ENCODE measurements around the gene CLCNKB.
"Not testable (repeated sequence)": the region's sequence is repeated elsewhere in the genome, so short reads cannot be mapped to it uniquely, and the experiment has no call there.

Gene CLCNKB

GRCh38 chr1:16018308-16018707 lies 25.3 kb upstream of the CLCNKB start:
- Histone ChIP-seq H3K79me2 (ENCODE audit: low read length) (no peaks in the 10 kb centered on the region), H4K20me1 (ENCODE audit: insufficient read depth, low read length) (no peaks in the 10 kb centered on the region), H3K9ac (ENCODE audit: low read length) (no peak overlapping the region), H2AFZ (ENCODE audit: low read depth, low read length) (no peak overlapping the region), H3K9me3 (ENCODE audit: insufficient read depth, low read length) (no peaks in the 10 kb centered on the region), H3K4me1 (ENCODE audit: low read length) (peaks cover 12% of the 10 kb centered on the region), H3K27ac (ENCODE audit: low read length) (no peak overlapping the region), H3K4me3 (ENCODE audit: low read length) (no peak overlapping the region), H3K36me3 (replicated peaks; ENCODE audit: low read depth, low read length) (no peaks in the 10 kb centered on the region), H3K27me3 (ENCODE audit: low read depth, low read length) (no peaks in the 10 kb centered on the region; the same call in 1 of the 2 replicates), H3K4me2 (ENCODE audit: low read length) (no peak overlapping the region)
- TF ChIP-seq CTCF (IDR thresholded peaks at IDR 0.05; ENCODE audit: low read depth, low read length): no peak
- no peak for TF ChIP-seq EZH2phosphoT487 (IDR thresholded peaks at IDR 0.05; ENCODE audit: low read depth)

- Histone ChIP-seq H3K4me2 (ENCODE audit: low read length) (no peak overlapping the region), H3K27ac (ENCODE audit: low read length) (no peak overlapping the region), H3K9me3 (ENCODE audit: insufficient read depth, low read length) (no peaks in the 10 kb centered on the region), H3K36me3 (replicated peaks; ENCODE audit: low read depth, low read length) (no peaks in the 10 kb centered on the region), H2AFZ (ENCODE audit: low read depth, low read length) (no peak overlapping the region), H3K27me3 (ENCODE audit: low read depth, low read length) (no peaks in the 10 kb centered on the region; the same call in 1 of the 2 replicates), H4K20me1 (ENCODE audit: insufficient read depth, low read length) (no peaks in the 10 kb centered on the region), H3K4me1 (ENCODE audit: low read length) (peaks cover 12% of the 10 kb centered on the region), H3K9ac (ENCODE audit: low read length) (no peak overlapping the region), H3K79me2 (ENCODE audit: low read length) (no peaks in the 10 kb centered on the region), H3K4me3 (ENCODE audit: low read length) (no peak overlapping the region)
- TF ChIP-seq CTCF (IDR thresholded peaks at IDR 0.05; ENCODE audit: low read depth, low read length) (no peak), EZH2phosphoT487 (IDR thresholded peaks at IDR 0.05; ENCODE audit: low read depth) (no peak)
Observed at GRCh38 chr1:16018749-16019643, 24.6 kb upstream of the CLCNKB start.

GRCh38 chr1:16019644-16020277 lies 23.8 kb upstream of the CLCNKB start:
- no peak overlapping the region for H2AFZ ChIP-seq (ENCODE audit: low read depth, low read length)
- H3K27me3 ChIP-seq (ENCODE audit: low read depth, low read length): no peaks in the 10 kb centered on the region
- no peak overlapping the region for H3K4me2 ChIP-seq (ENCODE audit: low read length)
- no peak for TF ChIP-seq EZH2phosphoT487 (IDR thresholded peaks at IDR 0.05; ENCODE audit: low read depth)
- TF ChIP-seq CTCF (IDR thresholded peaks at IDR 0.05; ENCODE audit: low read depth, low read length): no peak
- H3K9me3 ChIP-seq (ENCODE audit: insufficient read depth, low read length): no peaks in the 10 kb centered on the region
- no peak overlapping the region for H3K27ac ChIP-seq (ENCODE audit: low read length)
- no peaks in the 10 kb centered on the region for H4K20me1 ChIP-seq (ENCODE audit: insufficient read depth, low read length)
- H3K4me3 ChIP-seq (ENCODE audit: low read length): no peak overlapping the region
- no peaks in the 10 kb centered on the region for H3K36me3 ChIP-seq (replicated peaks; ENCODE audit: low read depth, low read length)
- no peaks in the 10 kb centered on the region for H3K79me2 ChIP-seq (ENCODE audit: low read length)
- H3K9ac ChIP-seq (ENCODE audit: low read length): no peak overlapping the region
- H3K4me1 ChIP-seq (ENCODE audit: low read length): peaks cover 5% of the 10 kb centered on the region

DNA sequence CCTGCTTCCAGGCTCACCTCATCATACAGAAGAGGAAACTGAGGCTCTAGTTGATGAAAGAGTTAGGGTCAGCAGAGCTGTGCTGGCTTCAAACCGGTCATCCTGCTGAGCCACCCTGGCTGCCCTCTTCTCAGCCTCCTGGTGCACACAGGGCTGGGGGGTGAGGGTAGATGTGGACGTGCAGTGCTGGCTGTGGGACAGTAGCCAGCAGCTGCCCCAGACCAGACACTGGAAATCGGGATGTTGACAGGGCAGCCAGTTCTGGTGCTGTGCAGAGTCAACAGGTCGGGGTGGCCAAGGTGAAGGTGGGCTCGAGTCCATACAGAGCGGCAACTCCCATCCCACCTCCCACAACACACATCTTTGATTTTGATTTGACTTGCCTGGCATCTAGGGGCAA lies 23.3 kb upstream of the CLCNKB start:
- no peak overlapping the region for H3K27ac ChIP-seq (ENCODE audit: low read length)
- H3K4me2 ChIP-seq (ENCODE audit: low read length): no peak overlapping the region
- no peaks in the 10 kb centered on the region for H3K4me1 ChIP-seq (ENCODE audit: low read length)
- no peak overlapping the region for H3K9ac ChIP-seq (ENCODE audit: low read length)
- no peak overlapping the region for H3K4me3 ChIP-seq (ENCODE audit: low read length)
- H3K36me3 ChIP-seq (replicated peaks; ENCODE audit: low read depth, low read length): no peaks in the 10 kb centered on the region
- no peaks in the 10 kb centered on the region for H4K20me1 ChIP-seq (ENCODE audit: insufficient read depth, low read length)
- H2AFZ ChIP-seq (ENCODE audit: low read depth, low read length): no peak overlapping the region
- TF ChIP-seq EZH2phosphoT487 (IDR thresholded peaks at IDR 0.05; ENCODE audit: low read depth) (no peak), CTCF (IDR thresholded peaks at IDR 0.05; ENCODE audit: low read depth, low read length) (no peak)
- H3K9me3 ChIP-seq (ENCODE audit: insufficient read depth, low read length): no peaks in the 10 kb centered on the region
- no peaks in the 10 kb centered on the region for H3K27me3 ChIP-seq (ENCODE audit: low read depth, low read length)
- no peaks in the 10 kb centered on the region for H3K79me2 ChIP-seq (ENCODE audit: low read length)

DNA sequence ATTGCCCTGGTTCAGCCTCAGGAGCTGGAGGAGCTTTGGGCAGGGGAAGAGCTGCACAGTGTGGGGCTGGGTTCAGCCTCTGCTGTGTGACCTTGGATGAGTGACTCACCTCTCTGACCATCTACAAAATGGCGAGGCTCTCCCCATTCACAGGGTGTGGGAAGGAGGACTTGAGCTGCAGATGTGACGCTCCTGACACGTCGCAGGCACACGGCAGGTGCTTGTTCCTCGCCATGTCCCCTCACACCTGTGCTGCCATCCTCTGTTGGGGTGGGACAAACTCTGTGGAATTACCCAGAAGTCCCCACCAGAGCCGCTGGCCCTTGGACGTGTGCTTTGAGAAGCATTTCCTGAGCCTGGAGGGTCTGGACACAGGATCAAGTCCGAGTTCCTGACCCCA lies 22.7 kb upstream of the CLCNKB start:
- H3K36me3 ChIP-seq (replicated peaks; ENCODE audit: low read depth, low read length); H3K79me2 ChIP-seq (ENCODE audit: low read length); H3K4me1 ChIP-seq (ENCODE audit: low read length); H4K20me1 ChIP-seq (ENCODE audit: insufficient read depth, low read length); H3K4me3 ChIP-seq (ENCODE audit: low read length); H2AFZ ChIP-seq (ENCODE audit: low read depth, low read length); H3K9ac ChIP-seq (ENCODE audit: low read length); H3K27ac ChIP-seq (ENCODE audit: low read length); H3K4me2 ChIP-seq (ENCODE audit: low read length); H3K27me3 ChIP-seq (ENCODE audit: low read depth, low read length); H3K9me3 ChIP-seq (ENCODE audit: insufficient read depth, low read length): not testable (repeated sequence)

Measured in OCI-LY3 (cell line).